Neural cell (in vitro differentiated cells): Measurements from ENCODE around the gene GALNT11.

Source experiments
- CTCF ChIP-seq: fragments of 450-650 bp; IDR thresholded peaks from 2 replicates; pipeline ENCODE4 v1.5.1; 2014; ENCODE audit warnings: antibody characterized with exemption, mild to moderate bottlenecking, moderate library complexity; ENCODE audit not compliant: poor library complexity, severe bottlenecking
- EP300 ChIP-seq: fragments of 450-650 bp; conservative IDR thresholded peaks from 2 replicates; pipeline ENCODE4 v1.6.1; 2014; ENCODE audit warnings: antibody characterized with exemption, mild to moderate bottlenecking, moderate library complexity; ENCODE audit not compliant: poor library complexity, severe bottlenecking
- EZH2 ChIP-seq: fragments of 200-600, 300-800 bp; shearing (Covaris generic), sonication (generic); IDR thresholded peaks from 2 replicates; pipeline ENCODE4 v1.6.1; 2014; ENCODE audit warnings: antibody characterized with exemption, low read length, borderline replicate concordance, mild to moderate bottlenecking; ENCODE audit not compliant: insufficient read depth, poor library complexity, severe bottlenecking
- MXI1 ChIP-seq: fragments of 450-650 bp; conservative IDR thresholded peaks from 2 replicates; pipeline ENCODE4 v1.6.1; 2014; ENCODE audit warnings: antibody characterized with exemption, mild to moderate bottlenecking; ENCODE audit not compliant: poor library complexity, severe bottlenecking
- RAD21 ChIP-seq: fragments of 450-650 bp; conservative IDR thresholded peaks from 2 replicates; pipeline ENCODE4 v1.6.1; 2014; ENCODE audit warnings: antibody characterized with exemption, mild to moderate bottlenecking, moderate library complexity

GRCh38 chr7:152078025-152078424, 52.6 kb downstream of the GALNT11 start:
- no peak for TF ChIP-seq CTCF
- TF ChIP-seq EZH2 = no peak
- TF ChIP-seq RAD21 = no peak
- no peak for TF ChIP-seq EP300
- no peak for TF ChIP-seq MXI1
